ENCODE measurements around the gene UBA7. TPM values are rescaled to one million over a fixed set of nuclear protein-coding genes. Genes with fewer than 3 reads are reported as not detected.

Gene UBA7
- total and polyA plus RNA-seq, 2 of the 13 experiments (the other 11 are each of a cell fraction or from before 2014, with no cell fraction given): 9.5 to 16.5 TPM

- TF ChIP-seq ZHX1 (CRISPR knock-in tag; IDR thresholded peaks at IDR 0.05; ENCODE audit: low read depth) (no peak), ETV6 (CRISPR knock-in tag; conservative IDR thresholded peaks at IDR 0.05) (no peak), TSC22D2 (CRISPR knock-in tag; IDR thresholded peaks at IDR 0.05; ENCODE audit: borderline replicate concordance) (no peak), ZBTB40 (IDR thresholded peaks at IDR 0.05) (no peak), ZBTB40 (CRISPR knock-in tag; IDR thresholded peaks at IDR 0.05) (no peak), ZNF605 (CRISPR knock-in tag; IDR thresholded peaks at IDR 0.05) (peak; percentile 64; the same call in 1 of the 2 replicates), YEATS2 (CRISPR knock-in tag; IDR thresholded peaks at IDR 0.05; ENCODE audit: borderline replicate concordance) (0 out of 2 replicates have a peak, but pooled peaks have one; percentile 15), CREM (IDR thresholded peaks at IDR 0.05) (no peak), CREM (CRISPR knock-in tag; IDR thresholded peaks at IDR 0.05) (no peak), ARHGAP35 (CRISPR knock-in tag; IDR thresholded peaks at IDR 0.05; ENCODE audit: borderline replicate concordance) (no peak), GMEB2 (CRISPR knock-in tag; IDR thresholded peaks at IDR 0.05; ENCODE audit: low read depth) (no peak), THAP9 (CRISPR knock-in tag; IDR thresholded peaks at IDR 0.05; ENCODE audit: borderline replicate concordance) (no peak)
These were observed at the start of gene UBA7 (continued) for GRCh38 chr3:49813497-49814174.

Data from HepG2 (cell line).